HG03575 (cell line): ENCODE measurements around the gene NHERF1.

Experiments
- ATAC-seq: cut with Tn5 transposase; IDR thresholded peaks from one replicate; pipeline ENCODE4 v1.9.1; 2021; ENCODE audit not compliant: unreplicated experiment, insufficient number of reproducible peaks, low FRiP score; ENCODE audit errors: extremely low read depth

The NHERF1 gene

DNA sequence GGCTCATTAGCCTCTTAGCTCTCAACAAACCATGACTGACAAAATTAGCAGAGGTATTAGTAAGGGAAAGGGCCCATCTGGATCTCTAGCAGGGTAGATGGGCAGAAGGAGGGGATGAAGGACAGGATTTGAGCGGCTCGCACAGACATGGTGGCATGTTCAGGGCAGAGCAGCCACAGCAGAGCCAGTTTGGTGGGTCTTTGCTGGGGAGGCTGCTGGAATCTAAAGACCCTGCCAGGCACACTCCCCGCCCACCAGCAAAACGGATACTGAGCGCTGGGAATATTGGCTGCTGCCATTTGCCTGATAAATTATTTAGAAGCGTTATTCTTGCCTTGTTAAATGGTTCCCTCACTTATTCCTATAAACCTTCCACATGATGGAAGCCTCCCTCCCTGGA, 48.4 kb downstream of the NHERF1 start:
- ATAC-seq: no peak

DNA sequence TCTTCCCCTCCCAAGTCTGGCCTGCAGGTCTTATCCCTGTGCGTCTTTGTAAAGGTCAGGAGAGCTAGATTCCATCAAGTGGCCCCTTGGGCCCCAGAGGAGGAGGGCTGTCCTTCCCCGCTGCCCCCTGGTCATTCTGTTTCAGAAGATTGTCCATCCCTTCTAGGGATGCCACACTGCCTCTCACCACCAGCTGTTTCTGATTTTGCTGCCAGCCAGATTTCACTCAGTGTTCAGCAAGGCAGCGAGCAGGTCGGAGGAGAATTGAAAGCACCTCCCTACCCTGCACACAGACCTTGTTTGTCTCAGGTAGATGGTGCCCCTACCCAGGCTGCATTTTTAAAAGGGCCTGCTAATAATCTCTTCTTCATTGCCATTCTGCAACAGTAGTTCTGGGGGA, 49.4 kb downstream of the NHERF1 start:
- no peak for ATAC-seq

DNA sequence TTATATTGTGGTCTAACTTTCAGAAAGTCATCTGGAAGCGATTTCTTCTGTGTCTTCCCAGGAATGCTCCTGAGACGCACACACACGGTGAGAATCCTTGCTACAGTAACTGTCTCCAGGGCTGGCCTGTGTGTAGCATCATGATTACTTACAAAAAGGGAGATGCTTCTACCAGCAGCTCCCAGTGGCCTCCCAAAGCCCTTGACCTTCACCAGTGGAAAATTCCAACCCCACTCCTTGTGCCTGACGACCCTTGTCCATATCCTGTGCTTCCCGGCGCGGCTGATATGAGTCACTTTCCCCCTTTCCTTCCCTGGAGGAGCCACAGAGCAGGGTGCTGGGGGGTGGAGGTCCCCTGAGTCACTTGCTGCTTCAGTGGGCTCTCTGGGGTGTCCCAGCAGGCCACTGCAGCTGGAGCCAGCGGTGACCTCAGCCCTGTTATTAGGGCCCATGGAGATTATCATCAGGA, 49.8 kb downstream of the NHERF1 start:
- ATAC-seq: no peak

DNA sequence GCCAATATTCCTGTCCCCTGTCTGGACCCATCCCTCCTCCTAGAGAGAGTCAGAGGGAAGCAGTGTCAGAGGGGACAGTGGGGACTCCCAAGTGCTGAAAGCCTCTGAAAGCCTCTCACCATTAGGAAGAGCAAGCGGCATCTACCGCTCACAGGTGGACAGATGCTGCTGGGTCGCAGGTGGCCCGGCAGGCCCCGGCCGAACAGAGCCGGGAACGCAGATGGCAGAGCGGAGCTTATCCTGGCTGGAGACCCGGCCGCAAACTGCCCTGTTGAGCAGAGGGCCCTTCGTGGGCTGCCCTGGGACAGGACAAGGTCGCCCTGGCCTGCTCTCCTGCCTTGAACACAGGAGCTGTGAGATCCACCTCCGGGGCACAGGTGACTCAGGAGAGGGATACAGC, 50.7 kb downstream of the NHERF1 start:
- no peak for ATAC-seq

DNA sequence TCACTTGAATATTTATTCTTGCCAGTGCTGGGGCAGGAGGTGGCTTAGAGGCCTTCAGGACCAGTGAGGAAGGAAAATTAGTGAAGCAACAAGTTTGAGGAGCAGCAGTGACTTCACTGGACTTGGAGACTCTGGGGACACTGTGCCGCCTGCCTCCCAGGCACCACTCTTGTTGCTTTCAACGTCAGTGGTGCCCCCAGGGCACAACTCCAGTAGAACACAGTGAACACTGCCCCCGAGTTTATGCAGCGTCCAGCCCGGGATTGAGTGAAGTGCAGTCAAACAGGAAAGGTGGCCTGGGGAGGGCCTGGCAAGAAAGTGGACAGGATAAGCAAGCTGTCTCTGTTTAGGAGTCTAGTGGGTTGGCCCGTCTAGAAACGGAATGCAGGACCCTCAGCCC, 52.1 kb downstream of the NHERF1 start:
- no peak for ATAC-seq

DNA sequence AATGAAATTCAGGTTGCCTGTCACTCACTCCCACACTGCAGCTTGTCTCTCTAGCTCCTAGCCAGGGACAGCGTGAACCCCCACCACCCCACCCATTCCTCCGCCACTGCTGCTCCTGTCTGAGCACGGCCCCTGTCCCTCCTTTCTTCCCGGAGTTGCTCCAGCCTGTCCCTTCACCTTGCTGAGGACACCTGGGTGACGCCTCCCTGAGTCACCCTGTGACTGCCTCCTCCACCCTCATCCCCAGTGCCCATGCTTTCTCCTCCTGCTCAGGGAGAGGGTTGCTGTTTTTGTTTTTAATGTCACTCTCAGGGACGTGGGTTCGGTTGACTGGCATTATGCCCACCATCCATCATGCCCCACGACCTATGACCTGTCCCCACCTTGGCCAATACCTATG, 53.5 kb downstream of the NHERF1 start:
- no peak for ATAC-seq

DNA sequence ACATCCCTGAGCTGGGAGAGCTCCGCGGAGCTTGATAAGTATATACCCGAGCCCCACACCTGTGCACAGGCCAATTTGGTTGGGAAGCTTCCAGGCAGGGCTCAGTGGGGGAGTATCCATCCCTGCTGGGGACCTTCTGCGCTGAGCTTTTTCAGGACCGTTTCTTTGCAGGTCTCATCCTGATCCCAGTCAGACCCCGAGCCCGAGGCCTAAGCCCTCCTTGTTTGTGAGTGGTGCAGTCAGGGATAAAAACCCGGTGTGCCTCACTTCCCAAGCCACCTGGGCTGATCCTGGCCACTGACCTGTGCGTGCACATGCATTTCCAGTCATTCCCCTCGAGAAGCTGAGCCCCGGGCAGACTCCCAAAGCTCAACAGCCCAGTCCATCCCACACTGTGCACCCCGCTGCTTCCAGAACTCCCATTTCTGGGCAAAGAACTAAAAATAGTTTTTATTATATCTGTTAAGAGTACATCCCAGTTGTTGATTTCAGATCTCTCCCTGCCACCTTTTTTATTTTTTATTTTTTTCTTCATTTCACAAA, 55.0 kb downstream of the NHERF1 start:
- ATAC-seq: no peak

DNA sequence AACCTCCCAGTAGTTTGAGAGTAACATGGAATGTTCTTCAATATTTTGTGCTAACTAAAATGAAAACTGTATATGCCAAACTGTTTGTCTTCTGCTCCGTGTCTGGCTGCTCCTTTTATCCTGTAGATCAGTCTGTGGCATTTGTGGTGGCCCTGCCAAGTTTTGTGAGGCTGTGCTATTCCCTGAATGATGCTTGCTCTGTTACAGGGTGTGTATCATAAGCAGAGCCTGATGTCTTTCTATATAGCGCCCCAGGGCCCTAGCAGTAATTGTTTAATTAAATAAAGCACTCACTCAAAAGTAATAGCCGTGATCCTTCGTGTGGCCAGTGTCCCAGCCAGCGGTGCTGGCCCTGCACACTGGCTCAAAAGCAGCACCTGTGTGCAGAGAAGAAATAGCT, 55.5 kb downstream of the NHERF1 start:
- no peak for ATAC-seq

DNA sequence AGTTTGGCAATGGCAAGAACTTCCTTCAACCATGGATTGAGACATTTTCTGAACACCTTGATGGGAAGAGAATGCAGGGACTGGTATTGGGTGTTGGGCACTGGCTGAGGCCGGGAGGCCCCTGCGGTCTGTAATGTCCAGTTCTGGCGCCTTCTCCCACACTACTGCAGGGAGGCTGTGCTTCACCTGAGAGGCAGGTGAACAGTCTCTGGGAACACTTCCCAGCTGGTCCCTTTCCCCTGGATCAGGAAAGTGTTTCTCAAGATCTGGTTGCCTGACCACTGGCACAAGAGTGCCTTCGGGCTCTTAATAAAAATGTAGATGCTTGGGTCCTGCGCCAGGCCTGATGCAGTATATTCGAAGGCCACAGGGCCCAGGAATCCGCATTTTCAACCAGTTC, 56.3 kb downstream of the NHERF1 start:
- no peak for ATAC-seq

DNA sequence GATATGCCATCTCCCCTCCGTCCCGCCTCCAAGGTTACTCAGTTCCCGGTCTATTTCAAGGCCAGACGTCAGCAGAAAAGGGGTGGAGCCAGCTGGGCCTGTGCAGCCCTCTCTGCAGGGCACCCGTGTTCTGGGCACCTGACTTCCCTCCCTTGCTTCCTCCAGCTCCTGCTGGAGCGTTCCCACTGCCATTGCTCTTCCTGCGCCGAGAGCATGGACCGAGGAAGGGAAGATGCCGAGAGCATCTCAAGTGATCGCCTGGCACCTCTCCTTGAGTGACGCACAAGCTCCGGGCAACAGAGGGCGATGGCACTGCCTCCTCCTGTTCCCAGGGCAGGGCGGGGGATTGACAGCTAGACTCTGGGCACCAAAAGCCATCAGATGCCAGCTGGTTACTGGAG, 57.2 kb downstream of the NHERF1 start:
- no peak for ATAC-seq

DNA sequence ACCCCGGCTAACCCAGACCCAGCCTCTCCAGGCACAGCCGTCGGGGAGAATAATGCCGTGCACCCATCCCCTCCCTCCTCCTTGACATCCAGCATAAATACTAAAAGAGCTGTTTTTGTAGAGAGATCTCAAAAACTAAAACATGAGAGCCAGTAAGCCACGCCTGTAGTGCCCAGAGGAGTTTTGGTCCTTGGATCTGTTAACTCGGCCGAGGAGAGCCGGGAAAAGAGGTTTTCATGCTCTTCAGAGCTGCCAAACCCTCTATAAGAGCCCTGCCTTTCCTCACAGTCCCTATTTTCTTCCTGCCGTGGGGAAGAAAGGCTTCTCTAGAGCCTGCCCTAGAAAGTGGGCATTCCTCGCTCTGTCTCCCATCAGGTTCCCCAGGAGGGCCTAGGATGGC, 57.9 kb downstream of the NHERF1 start:
- no peak for ATAC-seq

DNA sequence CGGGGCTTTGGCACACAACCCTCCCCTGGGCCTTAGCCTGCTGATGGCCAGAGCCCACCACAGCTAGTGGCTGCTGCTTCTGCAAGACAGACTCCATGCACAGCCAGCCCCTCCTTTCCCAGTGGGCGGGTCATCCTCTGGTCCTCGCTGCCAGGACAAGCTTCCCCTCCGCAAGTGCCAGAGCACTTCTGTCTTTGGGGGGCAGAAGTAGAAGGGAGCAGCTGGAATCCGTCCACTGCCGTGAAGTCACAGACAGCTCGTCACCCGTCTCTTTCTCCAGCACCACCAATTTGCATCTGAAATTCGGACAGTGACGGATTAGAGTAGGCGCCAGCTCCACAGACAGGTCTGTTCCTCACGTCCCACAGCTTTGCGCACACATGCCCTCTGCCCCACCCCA, 59.0 kb downstream of the NHERF1 start:
- no peak for ATAC-seq

DNA sequence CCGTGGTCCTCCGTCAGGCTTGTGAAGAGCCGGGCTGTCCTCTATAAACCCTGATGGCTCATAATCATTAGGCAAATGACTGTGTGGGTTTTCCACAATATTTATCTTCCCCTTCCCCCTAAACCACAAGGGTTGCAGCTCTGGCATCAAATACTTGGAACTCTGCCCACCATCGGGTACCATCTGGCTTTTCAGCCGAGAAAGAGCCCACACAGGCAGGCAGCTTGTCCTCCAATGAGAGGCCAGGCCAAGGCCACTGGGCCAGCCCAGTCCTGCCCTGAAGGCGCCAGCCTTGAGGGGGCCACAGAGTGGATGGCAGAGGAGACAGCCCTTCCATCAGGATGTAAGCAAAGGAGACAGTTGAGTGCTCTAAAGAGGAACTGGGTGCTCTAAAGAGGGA, 59.5 kb downstream of the NHERF1 start:
- ATAC-seq: no peak

DNA sequence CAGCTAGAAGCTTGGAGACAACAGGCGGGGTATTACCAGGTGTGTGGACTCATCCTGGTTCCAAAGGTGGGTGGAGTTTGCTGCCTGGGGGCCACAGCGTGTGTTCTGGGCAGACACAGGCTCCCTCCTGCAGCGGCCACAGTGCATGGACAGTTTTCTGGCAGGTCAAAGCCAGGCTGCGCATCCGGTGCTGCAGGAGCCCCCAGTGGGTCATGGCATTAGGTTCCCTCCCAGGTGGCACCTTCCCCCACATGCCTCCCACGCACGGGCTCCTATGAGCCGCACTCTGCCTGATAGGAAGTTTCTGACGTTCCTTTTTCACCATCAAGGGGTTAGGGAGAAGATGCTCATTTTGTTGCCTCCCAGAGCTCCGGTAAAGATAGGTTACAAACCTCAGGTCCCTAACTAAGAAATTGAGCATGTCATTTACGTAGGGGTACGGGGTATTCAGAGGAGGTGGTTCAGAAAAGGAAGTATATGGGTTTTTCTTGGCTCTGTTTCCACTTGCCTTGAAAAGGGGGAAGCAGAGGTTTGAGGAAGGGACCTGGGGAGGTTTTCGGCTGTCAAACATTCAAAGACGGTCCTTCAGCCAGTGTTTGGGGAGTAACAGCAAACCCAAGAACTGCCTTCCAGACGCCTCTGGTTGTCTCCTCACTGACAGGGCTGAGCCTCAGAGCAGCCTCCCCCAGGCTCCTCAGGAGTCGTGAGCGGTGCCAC, 60.4 kb downstream of the NHERF1 start:
- no peak for ATAC-seq

DNA sequence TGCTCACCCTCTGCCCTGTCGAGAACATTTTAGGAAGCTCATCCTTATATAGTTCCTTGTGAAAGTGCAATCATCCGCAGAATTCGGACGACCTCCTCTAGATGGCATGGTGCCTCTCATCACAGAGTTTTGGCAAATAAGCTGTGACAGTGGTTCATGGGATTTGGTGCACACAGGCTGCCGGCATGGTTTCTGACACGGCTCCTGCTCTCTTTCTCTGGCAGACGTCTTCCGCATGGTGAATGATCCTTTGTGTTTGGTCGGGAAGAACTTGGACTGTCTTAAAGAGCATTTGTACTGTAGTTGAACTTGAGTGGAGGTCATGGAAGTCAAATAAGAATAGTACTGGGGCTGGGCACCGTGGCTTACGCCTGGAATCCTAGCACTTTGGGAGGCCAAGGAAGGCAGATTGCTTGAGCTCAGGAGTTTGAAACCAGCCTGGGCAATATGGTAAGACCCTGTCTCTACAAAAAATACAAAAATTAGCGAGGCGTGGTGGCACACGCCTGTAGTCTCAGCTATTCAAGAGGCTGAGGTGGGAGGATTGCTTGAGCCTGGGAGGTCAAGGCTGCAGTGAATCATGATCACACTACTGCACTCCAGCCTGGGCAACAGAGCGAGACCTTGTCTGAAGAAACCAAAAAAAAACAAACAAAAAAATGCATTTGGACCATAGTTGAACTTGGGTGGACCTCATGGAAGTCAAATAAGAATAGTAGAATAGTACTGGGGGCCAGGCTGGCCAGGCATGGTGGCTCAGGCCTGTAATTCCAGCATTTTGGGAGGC, 62.5 kb downstream of the NHERF1 start:
- ATAC-seq: no peak

DNA sequence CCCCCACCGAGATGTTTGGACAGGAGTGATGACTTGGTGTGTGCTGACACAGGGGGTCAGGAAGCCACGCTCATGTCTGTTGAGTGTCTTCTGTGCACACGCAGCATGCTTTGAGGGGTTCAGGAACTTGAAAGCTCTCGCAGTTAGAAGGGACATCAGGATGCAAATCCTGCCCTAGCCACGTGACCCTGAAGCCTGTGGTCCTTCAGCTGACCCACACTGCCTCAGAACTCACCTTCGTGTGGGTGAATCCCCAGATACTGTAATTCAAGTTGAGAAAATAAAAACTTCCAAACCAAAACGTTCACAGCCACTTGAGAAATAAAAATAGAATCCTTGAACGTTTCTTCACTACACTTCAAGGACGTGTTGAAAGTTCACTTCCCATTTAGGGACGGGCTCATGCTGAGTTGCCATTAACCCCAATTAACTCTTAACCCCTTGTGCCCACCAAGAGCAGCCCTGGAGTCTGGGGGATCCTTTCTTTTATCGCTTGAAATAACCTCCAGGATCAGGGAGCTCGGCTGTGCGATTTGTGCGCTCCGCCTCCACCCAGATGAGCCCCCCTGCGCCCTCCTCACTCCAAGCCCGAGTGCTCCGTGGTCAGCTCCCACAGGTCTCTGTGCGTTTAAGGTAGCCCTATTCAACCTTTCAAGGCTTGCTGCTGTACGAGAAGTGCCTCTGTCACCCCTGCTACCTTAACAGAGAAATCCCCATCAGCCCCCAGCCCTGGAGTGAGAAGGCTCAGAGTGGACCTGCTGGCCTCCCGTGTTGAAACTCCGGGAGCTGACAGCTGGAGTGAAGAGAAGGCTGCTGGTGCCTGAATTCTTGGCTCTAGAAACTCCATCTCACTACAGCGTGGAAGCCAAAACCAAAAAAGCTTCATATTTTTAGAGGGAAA, 63.9 kb downstream of the NHERF1 start:
- no peak for ATAC-seq

DNA sequence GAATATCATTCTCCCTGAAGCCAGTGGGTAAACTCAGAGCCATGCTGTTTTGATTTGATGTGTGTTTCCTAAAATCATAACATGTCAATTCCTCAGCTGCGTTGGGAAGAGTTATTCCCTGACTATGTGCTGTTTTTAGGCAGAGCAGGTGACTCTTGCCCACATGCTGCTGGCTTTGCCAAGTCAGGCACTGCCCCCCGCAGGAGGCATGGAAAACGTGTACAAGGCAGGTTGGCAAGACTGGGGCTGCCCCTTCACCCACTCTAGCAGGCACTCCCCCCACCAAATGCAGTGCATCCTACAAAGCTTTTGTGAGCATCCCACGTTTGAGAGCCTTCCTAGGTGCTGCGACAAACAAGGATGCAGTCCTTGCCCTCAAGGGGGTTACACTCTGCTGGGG, 66.0 kb downstream of the NHERF1 start:
- ATAC-seq: no peak

DNA sequence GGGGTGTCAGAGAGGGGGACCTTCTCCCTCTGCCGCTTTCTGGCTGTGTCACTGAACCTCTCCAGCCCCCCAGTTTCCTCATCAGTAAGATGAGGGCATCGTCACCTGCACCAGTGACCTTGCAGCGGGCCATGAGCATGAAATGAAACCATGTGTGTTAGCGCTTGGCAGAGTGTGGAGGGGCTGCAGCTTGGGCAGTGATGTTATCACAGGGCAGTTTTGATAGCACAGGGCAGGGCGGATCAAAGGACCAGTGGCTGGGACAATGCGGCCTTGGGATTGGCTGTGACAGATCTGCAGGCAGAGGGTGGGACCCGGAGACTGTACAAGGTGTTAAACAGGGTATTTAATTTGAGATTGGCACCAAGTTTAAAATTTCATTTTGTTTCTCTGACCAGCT, 66.6 kb downstream of the NHERF1 start:
- no peak for ATAC-seq

DNA sequence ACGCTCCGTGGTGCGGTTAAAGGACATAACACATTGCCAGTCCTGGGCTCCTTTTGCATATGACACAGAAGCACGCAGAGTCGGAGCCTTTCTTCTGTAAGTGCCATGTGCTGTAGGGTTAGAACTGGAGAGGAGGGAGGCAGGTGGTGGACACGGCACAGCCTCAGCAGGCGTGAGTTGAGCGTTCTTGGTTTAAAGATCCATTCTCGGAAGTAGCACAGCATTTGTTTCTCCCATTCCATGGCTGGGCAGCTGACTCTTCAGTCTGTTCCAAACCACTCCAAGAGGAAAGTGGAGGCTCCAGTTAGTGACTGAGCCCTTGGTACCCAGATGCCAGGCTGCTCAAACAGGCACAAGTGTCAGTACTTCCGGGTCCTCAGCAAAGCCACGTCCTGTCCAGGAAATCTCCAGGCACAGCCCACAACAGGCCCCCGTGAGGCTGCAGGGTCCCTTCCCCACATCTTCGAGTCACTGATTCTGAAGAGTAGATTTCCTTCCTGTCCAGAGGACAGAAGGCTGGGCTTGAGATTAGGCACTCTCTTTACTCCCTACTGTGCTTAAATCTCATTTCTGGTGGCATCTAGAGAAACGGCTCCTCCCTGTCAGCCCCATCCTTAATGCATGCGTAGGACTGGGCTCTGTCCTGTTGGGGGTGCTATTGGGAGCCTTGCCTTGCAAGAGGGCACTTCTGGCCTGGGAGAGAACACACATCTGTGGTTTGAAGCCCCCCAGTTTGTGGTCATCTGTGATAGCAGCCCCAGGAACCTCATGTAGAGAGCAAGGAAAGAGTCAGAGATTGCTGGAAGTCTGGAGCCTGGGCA, 67.3 kb downstream of the NHERF1 start:
- ATAC-seq: no peak
